Prostate gland (tissue), 2 donors: ENCODE results near the gene STARD9.

Source experiments
- POLR2A ChIP-seq: fragments of 450-650 bp; IDR thresholded peaks from one replicate; pipeline ENCODE4 v1.6.1; 2016; ENCODE audit warnings: antibody characterized with exemption, mild to moderate bottlenecking
- POLR2AphosphoS5 ChIP-seq: sonication (generic); formaldehyde crosslinking; IDR thresholded peaks from one replicate; pipeline ENCODE4 v1.6.1; 2017; ENCODE audit warnings: antibody characterized with exemption
- TF ChIP-seq, protein P1 (sequence below), 4 experiments: fragments of 200-600 bp in 2 of 4; fragments of 450-650 bp in 2 of 4; sonication (generic) in 2 of 4; IDR thresholded peaks; 1 replicate in 3 of 4; 2 replicates in 1 of 4; pipeline ENCODE4 v1.5.1; 2016 to 2019; ENCODE audit warnings: antibody characterized with exemption in 4 of 4, mild to moderate bottlenecking in 2 of 4, moderate library complexity in 2 of 4

DNA sequence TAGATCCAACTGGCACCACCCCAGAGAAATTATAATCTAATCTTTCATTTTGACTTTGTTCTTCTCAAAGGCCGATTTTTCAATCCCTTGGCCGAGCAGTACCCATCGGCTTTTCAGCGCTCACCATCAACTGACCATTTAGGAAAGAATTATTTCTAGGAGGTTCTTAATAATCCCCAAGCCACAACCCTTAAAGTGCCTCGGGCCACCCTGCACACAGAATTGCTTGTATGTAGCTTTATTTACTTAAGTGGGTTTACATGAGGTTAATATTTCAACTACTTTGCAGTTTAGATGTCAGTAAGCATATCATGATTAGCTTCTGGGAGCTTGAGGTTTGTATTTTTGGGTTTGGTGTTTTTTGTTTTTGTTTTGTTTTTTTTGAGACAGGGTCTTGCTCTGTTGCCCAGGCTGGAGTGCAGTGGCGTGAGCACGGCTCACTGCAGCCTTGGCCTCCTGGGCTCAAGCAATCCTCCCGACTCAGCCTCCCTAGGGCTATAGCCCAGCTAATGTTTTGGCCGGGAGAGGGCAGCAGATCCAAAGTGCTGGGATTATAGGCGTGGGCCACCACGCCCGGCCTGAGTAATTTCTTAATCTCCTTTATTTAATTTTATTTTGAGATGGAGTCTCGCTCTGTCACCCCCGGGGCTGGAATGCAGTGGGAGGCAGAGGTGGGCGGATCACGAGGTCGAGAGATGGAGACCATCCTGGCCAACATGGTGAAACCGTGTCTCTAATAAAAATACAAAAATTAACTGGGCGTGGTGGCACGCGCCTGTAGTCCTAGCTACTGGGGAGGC is 162.3 kb downstream of the STARD9 start:
- TF ChIP-seq, protein P1, sequence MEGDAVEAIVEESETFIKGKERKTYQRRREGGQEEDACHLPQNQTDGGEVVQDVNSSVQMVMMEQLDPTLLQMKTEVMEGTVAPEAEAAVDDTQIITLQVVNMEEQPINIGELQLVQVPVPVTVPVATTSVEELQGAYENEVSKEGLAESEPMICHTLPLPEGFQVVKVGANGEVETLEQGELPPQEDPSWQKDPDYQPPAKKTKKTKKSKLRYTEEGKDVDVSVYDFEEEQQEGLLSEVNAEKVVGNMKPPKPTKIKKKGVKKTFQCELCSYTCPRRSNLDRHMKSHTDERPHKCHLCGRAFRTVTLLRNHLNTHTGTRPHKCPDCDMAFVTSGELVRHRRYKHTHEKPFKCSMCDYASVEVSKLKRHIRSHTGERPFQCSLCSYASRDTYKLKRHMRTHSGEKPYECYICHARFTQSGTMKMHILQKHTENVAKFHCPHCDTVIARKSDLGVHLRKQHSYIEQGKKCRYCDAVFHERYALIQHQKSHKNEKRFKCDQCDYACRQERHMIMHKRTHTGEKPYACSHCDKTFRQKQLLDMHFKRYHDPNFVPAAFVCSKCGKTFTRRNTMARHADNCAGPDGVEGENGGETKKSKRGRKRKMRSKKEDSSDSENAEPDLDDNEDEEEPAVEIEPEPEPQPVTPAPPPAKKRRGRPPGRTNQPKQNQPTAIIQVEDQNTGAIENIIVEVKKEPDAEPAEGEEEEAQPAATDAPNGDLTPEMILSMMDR (IDR thresholded peaks at IDR 0.05) = no peak
- no peak for TF ChIP-seq POLR2AphosphoS5
- TF ChIP-seq POLR2A = no peak
